Endothelial cell of umbilical vein (primary cell): ENCODE data around the gene SAMD9L. TPM values are rescaled to one million over a fixed set of nuclear protein-coding genes. Genes with fewer than 3 reads are reported as not detected.

ENCODE experiments used
- BruUV-seq: library from RNA; stranded (reverse); fragments of 400-500 nt; replicated peaks from 2 replicates; lab custom pipeline; 2021; lab: Mats Ljungman, UMichigan
- CTCF ChIA-PET: fragments of 300-600, 350-600 bp; sonication (Branson Sonifier 250); formaldehyde crosslinking; loops from one replicate; lab custom pipeline; 2021; ENCODE audit warnings: antibody characterized with exemption, inconsistent platforms; lab: Charles Lee
- POLR2A ChIA-PET: fragments of 300-600, 350-600 bp; sonication (Branson Sonifier 250); formaldehyde crosslinking; loops from one replicate; lab custom pipeline; 2021; ENCODE audit warnings: antibody characterized with exemption, inconsistent platforms; lab: Charles Lee
- DNase-seq: peaks from one replicate; pipeline ENCODE4 v3.0.0-alpha.2; 2011; ENCODE audit warnings: low read depth, low spot score
- FAIRE-seq: peaks from 2 replicates; lab custom pipeline; 2011; peaks lifted over from hg19 to GRCh38; lab: Jason Lieb, UNC
- H2AFZ ChIP-seq: 2 replicates; pipeline ENCODE4 v1.6.0; 2012; ENCODE audit warnings: low read depth, low read length, control low read depth, inconsistent platforms
- H3K27ac ChIP-seq: 2 replicates; pipeline ENCODE4 v1.5.1; 2011; ENCODE audit warnings: low read depth, mild to moderate bottlenecking, control low read depth, low read length, moderate library complexity; ENCODE audit not compliant: insufficient read depth
- H3K27me3 ChIP-seq, 2 experiments: 2 replicates each; pipeline versions ENCODE4 v1.6.0 to v1.6.1; 2011; ENCODE audit warnings: low read length in 2 of 2, mixed read lengths in 1 of 2; ENCODE audit not compliant: control insufficient read depth in 2 of 2, insufficient read depth in 2 of 2
- H3K36me3 ChIP-seq, 2 experiments: 2 replicates in 1 of 2; 3 replicates in 1 of 2; pipeline ENCODE4 v1.5.1; 2011; ENCODE audit warnings: low read length in 2 of 2, mild to moderate bottlenecking in 1 of 2, moderate library complexity in 1 of 2; ENCODE audit not compliant: control insufficient read depth in 2 of 2, insufficient read depth in 2 of 2; ENCODE audit errors: extremely low read depth in 1 of 2
- H3K4me1 ChIP-seq: 3 replicates; pipeline ENCODE4 v1.5.1; 2011; ENCODE audit warnings: mild to moderate bottlenecking, low read length; ENCODE audit not compliant: control insufficient read depth, insufficient read depth; ENCODE audit errors: extremely low read depth
- H3K4me2 ChIP-seq: 2 replicates; pipeline ENCODE4 v1.6.1; 2011; ENCODE audit warnings: low read length, control low read depth, mixed read lengths; ENCODE audit not compliant: insufficient read depth
- H3K4me3 ChIP-seq, 3 experiments: fragments of 200-600 bp in 1 of 3; sonication (generic), shearing (Covaris generic) in 1 of 3; replicated peaks in 1 of 3; 2 replicates each; pipeline ENCODE4 v1.5.1; 2011 to 2016; ENCODE audit warnings: control low read depth in 3 of 3, low read length in 3 of 3, mild to moderate bottlenecking in 2 of 3, inconsistent platforms in 1 of 3, low read depth in 1 of 3, moderate library complexity in 1 of 3; ENCODE audit not compliant: insufficient read depth in 1 of 3
- H3K79me2 ChIP-seq: 2 replicates; pipeline ENCODE4 v1.6.0; 2012; ENCODE audit warnings: low read length, inconsistent platforms; ENCODE audit not compliant: control insufficient read depth, insufficient read depth
- H3K9ac ChIP-seq: replicated peaks from 2 replicates; pipeline ENCODE3; 2011; ENCODE audit warnings: low read length, control low read depth; ENCODE audit not compliant: insufficient read depth; ENCODE audit errors: extremely low read depth
- H3K9me1 ChIP-seq: replicated peaks from 3 replicates; pipeline ENCODE4 v1.6.0; 2011; ENCODE audit warnings: mild to moderate bottlenecking, low read length; ENCODE audit not compliant: control insufficient read depth, insufficient read depth; ENCODE audit errors: extremely low read depth
- H3K9me3 ChIP-seq: replicated peaks from 2 replicates; pipeline ENCODE4 v1.5.1; 2012; ENCODE audit warnings: low read length, inconsistent platforms; ENCODE audit not compliant: control insufficient read depth, insufficient read depth
- H4K20me1 ChIP-seq: replicated peaks from 2 replicates; pipeline ENCODE3; 2011; ENCODE audit warnings: mild to moderate bottlenecking, low read length; ENCODE audit not compliant: control insufficient read depth, insufficient read depth; ENCODE audit errors: extremely low read depth
- EZH2 ChIP-seq: IDR thresholded peaks from 2 replicates; pipeline ENCODE4 v1.6.1; 2012; ENCODE audit warnings: borderline replicate concordance, low read depth, mild to moderate bottlenecking, moderate library complexity, low read length, inconsistent platforms; ENCODE audit not compliant: severe bottlenecking
- FOS ChIP-seq: IDR thresholded peaks from 2 replicates; pipeline ENCODE4 v1.6.1; 2011; ENCODE audit warnings: mild to moderate bottlenecking, low read length, moderate library complexity, borderline replicate concordance; ENCODE audit not compliant: insufficient read depth
- GATA2 ChIP-seq: IDR thresholded peaks from 2 replicates; pipeline ENCODE4 v1.7.0; 2011; ENCODE audit warnings: low read depth, mild to moderate bottlenecking, moderate library complexity, mixed read lengths, low read length; ENCODE audit not compliant: insufficient read length, insufficient read depth
- JUN ChIP-seq: IDR thresholded peaks from 2 replicates; pipeline ENCODE4 v1.6.1; 2011; ENCODE audit warnings: borderline replicate concordance, low read depth; ENCODE audit not compliant: insufficient read length, insufficient read depth
- MYC ChIP-seq: IDR thresholded peaks from one replicate; pipeline ENCODE4 v1.6.1; 2011; ENCODE audit warnings: mild to moderate bottlenecking, low read depth, low read length
- POLR2A ChIP-seq: IDR thresholded peaks from 2 replicates; pipeline ENCODE4 v1.6.1; 2012; ENCODE audit warnings: low read depth, mild to moderate bottlenecking, control low read depth, low read length
- POLR2AphosphoS5 ChIP-seq: IDR thresholded peaks from 2 replicates; pipeline ENCODE4 v1.6.1; 2012; ENCODE audit warnings: low read depth, mild to moderate bottlenecking, control low read depth, low read length, moderate library complexity; ENCODE audit not compliant: insufficient read depth
- dilution Hi-C: fragments of 300-500 bp; cut with MboI; formaldehyde crosslinking; loops from one replicate; pipeline ENCODE4 v1.15.0; 2019; ENCODE audit warnings: low sequenced_read_pairs; ENCODE audit not compliant: extremely low pct_ligation_motif_present
- intact Hi-C: fragments of 100-400 bp; cut with micrococcal nuclease; formaldehyde crosslinking; loops from one replicate; pipeline ENCODE4 v1.10.0; 2022
- polyA plus RNA-seq, 4 experiments: library from polyadenylated mRNA; depleted of rRNA in 3 of 4; stranded (reverse) in 3 of 4; unstranded in 1 of 4; fragments of >200 nt; gene quantifications; 2 replicates each; pipeline versions ENCODE4 v1.2.1 to v1.2.3, GENCODE V29; 2011 to 2012; ENCODE audit warnings: missing spikeins in 1 of 4
- total RNA-seq: library from RNA; stranded (reverse); gene quantifications from 2 replicates; pipeline ENCODE4 v1.2.3, GENCODE V29; 2021
- TF ChIP-seq, protein P1 (sequence below), 2 donors: IDR thresholded peaks; 1 replicate in 1 of 2; 2 replicates in 1 of 2; pipeline ENCODE4 v1.5.1; 2011; ENCODE audit warnings: low read length in 2 of 2, mild to moderate bottlenecking in 2 of 2, moderate library complexity in 2 of 2, control low read depth in 1 of 2, inconsistent platforms in 1 of 2, low read depth in 1 of 2; ENCODE audit not compliant: insufficient read depth in 1 of 2; ENCODE audit errors: extremely low read depth in 1 of 2
- TF ChIP-seq, protein P2 (sequence below): IDR thresholded peaks from 2 replicates; pipeline ENCODE4 v1.6.1; 2011; ENCODE audit not compliant: insufficient read depth, insufficient read length

SAMD9L gene
- total and polyA plus RNA-seq, 2 donors (not counting 3 experiments of a cell fraction or from before 2014, with no cell fraction given): 2.7 to 14.9 TPM

DNA sequence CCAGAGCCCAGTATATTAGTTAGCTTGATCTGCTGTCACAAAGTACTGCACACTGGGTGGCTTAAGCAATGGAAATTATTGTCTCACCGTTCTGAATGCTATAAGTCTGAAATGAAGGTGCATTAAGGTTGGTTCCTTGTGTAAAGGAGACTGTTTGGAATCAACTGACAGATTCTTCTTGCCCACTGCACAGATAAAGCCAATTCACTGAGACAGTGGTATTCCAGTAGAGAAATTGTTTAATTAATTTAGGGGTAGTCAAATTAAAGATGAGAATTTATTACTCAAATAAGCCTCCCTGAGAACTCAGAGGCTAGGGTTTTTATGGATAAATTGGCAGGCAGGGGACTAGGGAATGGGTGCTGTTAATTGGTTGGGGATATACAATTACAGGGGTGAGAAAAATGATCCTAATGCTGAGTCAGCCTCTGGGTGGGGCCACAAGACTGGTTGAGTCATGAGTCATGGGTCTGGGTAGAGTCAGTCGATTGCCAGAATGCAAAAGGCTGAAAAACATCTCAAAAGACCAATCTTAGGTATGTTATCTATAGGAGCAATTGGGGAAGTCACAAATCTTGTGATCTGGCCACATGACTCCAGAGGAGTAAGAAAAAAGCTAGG, 23.5 kb upstream of the SAMD9L start:
- intact Hi-C loops: no loop called here
- dilution Hi-C loops: no loop called here
- Histone ChIP-seq H3K27me3 (peaks cover 3 to 5% of the 10 kb centered on the region in 2 experiments), H3K9ac (no peak overlapping the region), H3K4me3 (no peak overlapping the region), H3K9me3 (no peaks in the 10 kb centered on the region), H3K4me1 (no peaks in the 10 kb centered on the region), H4K20me1 (no peaks in the 10 kb centered on the region), H3K27ac (no peak overlapping the region), H3K9me1 (no peaks in the 10 kb centered on the region), H2AFZ (no peak overlapping the region), H3K36me3 (no peaks in the 10 kb centered on the region), H3K79me2 (no peaks in the 10 kb centered on the region), H3K4me2 (no peak overlapping the region)
- TF ChIP-seq FOS: no peak
- TF ChIP-seq EZH2: no peak
- TF ChIP-seq POLR2AphosphoS5: no peak
- TF ChIP-seq POLR2A: no peak
- no peak for TF ChIP-seq MYC
- no TSS peak for BruUV-seq
- ChIA-PET CTCF (interaction anchor here (0.5 to 0.7 kb wide), 2 partner anchors 9 to 49 kb away, joined by 3 to 4 read pairs; no protein-coding TSS in a partner anchor), POLR2A (no interaction called here)
- FAIRE-seq (no peak), DNase-seq (no peak)

DNA sequence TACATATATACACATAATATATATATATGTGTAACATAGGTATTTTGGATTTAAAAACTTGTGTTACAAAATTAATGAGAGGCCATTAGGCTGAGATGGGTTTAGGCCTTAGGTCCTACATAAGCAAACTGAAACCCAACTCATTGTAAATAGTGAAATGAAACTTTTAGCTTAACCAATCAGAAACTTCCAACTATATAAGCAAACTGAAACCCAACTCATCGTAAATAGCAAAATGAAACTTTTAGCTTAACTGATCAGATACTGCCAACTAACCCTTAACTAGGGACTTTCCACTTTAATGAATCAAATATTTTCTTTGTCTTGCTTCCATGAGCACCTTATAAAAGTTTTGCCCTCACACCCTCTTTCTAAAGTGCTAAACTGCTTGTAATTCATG, 17.3 kb upstream of the SAMD9L start:
- dilution Hi-C loops: no loop called here
- intact Hi-C loops: no loop called here
- no peaks in the 10 kb centered on the region for H3K36me3 ChIP-seq
- BruUV-seq: no TSS peak
- no peak overlapping the region for H3K4me3 ChIP-seq
- TF ChIP-seq GATA2: no peak
- no peak for TF ChIP-seq POLR2AphosphoS5
- TF ChIP-seq POLR2A: no peak
- TF ChIP-seq FOS: no peak
- TF ChIP-seq, protein P1, sequence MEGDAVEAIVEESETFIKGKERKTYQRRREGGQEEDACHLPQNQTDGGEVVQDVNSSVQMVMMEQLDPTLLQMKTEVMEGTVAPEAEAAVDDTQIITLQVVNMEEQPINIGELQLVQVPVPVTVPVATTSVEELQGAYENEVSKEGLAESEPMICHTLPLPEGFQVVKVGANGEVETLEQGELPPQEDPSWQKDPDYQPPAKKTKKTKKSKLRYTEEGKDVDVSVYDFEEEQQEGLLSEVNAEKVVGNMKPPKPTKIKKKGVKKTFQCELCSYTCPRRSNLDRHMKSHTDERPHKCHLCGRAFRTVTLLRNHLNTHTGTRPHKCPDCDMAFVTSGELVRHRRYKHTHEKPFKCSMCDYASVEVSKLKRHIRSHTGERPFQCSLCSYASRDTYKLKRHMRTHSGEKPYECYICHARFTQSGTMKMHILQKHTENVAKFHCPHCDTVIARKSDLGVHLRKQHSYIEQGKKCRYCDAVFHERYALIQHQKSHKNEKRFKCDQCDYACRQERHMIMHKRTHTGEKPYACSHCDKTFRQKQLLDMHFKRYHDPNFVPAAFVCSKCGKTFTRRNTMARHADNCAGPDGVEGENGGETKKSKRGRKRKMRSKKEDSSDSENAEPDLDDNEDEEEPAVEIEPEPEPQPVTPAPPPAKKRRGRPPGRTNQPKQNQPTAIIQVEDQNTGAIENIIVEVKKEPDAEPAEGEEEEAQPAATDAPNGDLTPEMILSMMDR (IDR thresholded peaks at IDR 0.05; ENCODE audit: extremely low read depth in 1 of 2, insufficient read depth in 1 of 2, low read depth in 1 of 2, low read length in 2 of 2): no peak
- no peak for TF ChIP-seq MYC
- TF ChIP-seq EZH2: no peak
- TF ChIP-seq, protein P2, sequence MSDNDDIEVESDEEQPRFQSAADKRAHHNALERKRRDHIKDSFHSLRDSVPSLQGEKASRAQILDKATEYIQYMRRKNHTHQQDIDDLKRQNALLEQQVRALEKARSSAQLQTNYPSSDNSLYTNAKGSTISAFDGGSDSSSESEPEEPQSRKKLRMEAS: no peak
- no peak for TF ChIP-seq JUN
- H3K9ac ChIP-seq: no peak overlapping the region
- no peak overlapping the region for H3K27ac ChIP-seq
- H3K4me1 ChIP-seq: no peaks in the 10 kb centered on the region
- ChIA-PET CTCF (no interaction called here), POLR2A (no interaction called here)
- no peak for FAIRE-seq
- H3K9me3 ChIP-seq: no peaks in the 10 kb centered on the region
- H3K79me2 ChIP-seq: no peaks in the 10 kb centered on the region
- no peak overlapping the region for H2AFZ ChIP-seq
- H3K4me2 ChIP-seq: no peak overlapping the region
- H4K20me1 ChIP-seq: no peaks in the 10 kb centered on the region
- no peak for DNase-seq
- H3K9me1 ChIP-seq: no peaks in the 10 kb centered on the region
- H3K27me3 ChIP-seq: peaks cover 0 to 5% of the 10 kb centered on the region in 2 experiments
